ENCODE data around the gene RAB8B. TPM values are rescaled to one million over a fixed set of nuclear protein-coding genes. Genes with fewer than 3 reads are reported as not detected.

RAB8B gene
- total and polyA plus RNA-seq, 4 donors = 3.8 to 26.5 (median 7.6) TPM

GRCh38 chr15:63146684-63147083, 42.7 kb upstream of the RAB8B start:
- Histone ChIP-seq H3K36me3 (ENCODE audit: control insufficient read depth in 4 of 4, insufficient read depth in 3 of 4, low read depth in 1 of 4, low read length in 3 of 4) (peaks cover 0 to 15% (median 7%) of the 10 kb centered on the region in 4 donors), H3K27me3 (ENCODE audit: control insufficient read depth in 4 of 4, insufficient read depth in 4 of 4, low read length in 3 of 4) (no peaks in the 10 kb centered on the region), H3K4me1 (ENCODE audit: control insufficient read depth in 4 of 4, insufficient read depth in 4 of 4, low read length in 3 of 4) (no peaks in the 10 kb centered on the region), H3K9ac (ENCODE audit: low read depth in 1 of 2, low read length in 2 of 2) (no peak overlapping the region), H3K9me3 (ENCODE audit: control insufficient read depth in 4 of 4, low read length in 3 of 4) (no peaks in the 10 kb centered on the region), H3K4me3 (ENCODE audit: low read depth in 1 of 3, low read length in 3 of 3) (no peak overlapping the region), H3K27ac (ENCODE audit: low read depth in 1 of 2, low read length in 2 of 2) (no peak overlapping the region)
- DNase-seq (ENCODE audit: low spot score) = no peak
- TF ChIP-seq TAF1 (conservative IDR thresholded peaks at IDR 0.05) = no peak
- peak in 1 of 2 donors; percentile 6 for TF ChIP-seq RAD21 (IDR thresholded peaks at IDR 0.05)
- no peak for TF ChIP-seq FOXA2 (IDR thresholded peaks at IDR 0.05)
- 84% methylated on average over 3 of the region's 3 CpGs for whole genome bisulfite sequencing

DNA sequence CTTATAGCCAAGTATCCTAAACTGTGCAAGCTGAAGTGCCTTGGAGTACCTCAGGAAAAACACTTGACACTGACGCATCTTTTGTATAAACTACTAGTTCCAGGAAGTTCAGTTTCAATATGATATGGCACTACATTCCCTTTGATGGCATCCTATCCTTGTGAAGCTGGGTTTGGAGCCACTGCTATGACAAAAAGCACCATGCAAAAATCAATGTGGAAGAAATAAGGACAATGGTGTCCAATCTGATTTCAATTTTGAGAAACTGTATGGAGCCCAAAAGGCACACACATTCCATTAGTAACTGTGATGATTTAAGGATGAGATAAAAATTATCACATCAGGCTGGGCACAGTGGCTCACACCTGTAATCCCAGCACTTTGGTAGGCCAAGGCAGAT, 37.7 kb upstream of the RAB8B start:
- TF ChIP-seq SP1 (IDR thresholded peaks at IDR 0.05) (no peak), NR2F2 (IDR thresholded peaks at IDR 0.05) (no peak), HNF4A (conservative IDR thresholded peaks at IDR 0.05) (no peak), TAF1 (conservative IDR thresholded peaks at IDR 0.05) (no peak), RAD21 (IDR thresholded peaks at IDR 0.05) (no peak), FOXA2 (IDR thresholded peaks at IDR 0.05) (no peak), EGR1 (IDR thresholded peaks at IDR 0.05; ENCODE audit: low read depth in 2 of 2) (no peak), YY1 (IDR thresholded peaks at IDR 0.05) (no peak), HNF4G (IDR thresholded peaks at IDR 0.05) (no peak)
- TF ChIP-seq, protein P1, sequence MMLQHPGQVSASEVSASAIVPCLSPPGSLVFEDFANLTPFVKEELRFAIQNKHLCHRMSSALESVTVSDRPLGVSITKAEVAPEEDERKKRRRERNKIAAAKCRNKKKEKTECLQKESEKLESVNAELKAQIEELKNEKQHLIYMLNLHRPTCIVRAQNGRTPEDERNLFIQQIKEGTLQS (IDR thresholded peaks at IDR 0.05) = no peak
- TF ChIP-seq, protein P2, sequence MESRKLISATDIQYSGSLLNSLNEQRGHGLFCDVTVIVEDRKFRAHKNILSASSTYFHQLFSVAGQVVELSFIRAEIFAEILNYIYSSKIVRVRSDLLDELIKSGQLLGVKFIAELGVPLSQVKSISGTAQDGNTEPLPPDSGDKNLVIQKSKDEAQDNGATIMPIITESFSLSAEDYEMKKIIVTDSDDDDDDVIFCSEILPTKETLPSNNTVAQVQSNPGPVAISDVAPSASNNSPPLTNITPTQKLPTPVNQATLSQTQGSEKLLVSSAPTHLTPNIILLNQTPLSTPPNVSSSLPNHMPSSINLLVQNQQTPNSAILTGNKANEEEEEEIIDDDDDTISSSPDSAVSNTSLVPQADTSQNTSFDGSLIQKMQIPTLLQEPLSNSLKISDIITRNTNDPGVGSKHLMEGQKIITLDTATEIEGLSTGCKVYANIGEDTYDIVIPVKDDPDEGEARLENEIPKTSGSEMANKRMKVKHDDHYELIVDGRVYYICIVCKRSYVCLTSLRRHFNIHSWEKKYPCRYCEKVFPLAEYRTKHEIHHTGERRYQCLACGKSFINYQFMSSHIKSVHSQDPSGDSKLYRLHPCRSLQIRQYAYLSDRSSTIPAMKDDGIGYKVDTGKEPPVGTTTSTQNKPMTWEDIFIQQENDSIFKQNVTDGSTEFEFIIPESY (IDR thresholded peaks at IDR 0.05) = no peak
- no peak overlapping the region for H3K4me3 ChIP-seq (ENCODE audit: low read depth in 1 of 3, low read length in 3 of 3)
- peaks cover 6 to 10% (median 7%) of the 10 kb centered on the region in 4 donors for H3K36me3 ChIP-seq (ENCODE audit: control insufficient read depth in 4 of 4, insufficient read depth in 3 of 4, low read depth in 1 of 4, low read length in 3 of 4)
- H3K27ac ChIP-seq (ENCODE audit: low read depth in 1 of 2, low read length in 2 of 2) = no peak overlapping the region
- H3K9ac ChIP-seq (ENCODE audit: low read depth in 1 of 2, low read length in 2 of 2) = no peak overlapping the region
- no peaks in the 10 kb centered on the region for H3K27me3 ChIP-seq (ENCODE audit: control insufficient read depth in 4 of 4, insufficient read depth in 4 of 4, low read length in 3 of 4)
- peaks cover 0 to 9% (median 0%) of the 10 kb centered on the region in 4 donors for H3K4me1 ChIP-seq (ENCODE audit: control insufficient read depth in 4 of 4, insufficient read depth in 4 of 4, low read length in 3 of 4)
- DNase-seq (ENCODE audit: low spot score) = no peak
- H3K9me3 ChIP-seq (ENCODE audit: control insufficient read depth in 4 of 4, low read length in 3 of 4) = no peaks in the 10 kb centered on the region
- 96% methylated on average over 1 of the region's 1 CpG for WGBS

DNA sequence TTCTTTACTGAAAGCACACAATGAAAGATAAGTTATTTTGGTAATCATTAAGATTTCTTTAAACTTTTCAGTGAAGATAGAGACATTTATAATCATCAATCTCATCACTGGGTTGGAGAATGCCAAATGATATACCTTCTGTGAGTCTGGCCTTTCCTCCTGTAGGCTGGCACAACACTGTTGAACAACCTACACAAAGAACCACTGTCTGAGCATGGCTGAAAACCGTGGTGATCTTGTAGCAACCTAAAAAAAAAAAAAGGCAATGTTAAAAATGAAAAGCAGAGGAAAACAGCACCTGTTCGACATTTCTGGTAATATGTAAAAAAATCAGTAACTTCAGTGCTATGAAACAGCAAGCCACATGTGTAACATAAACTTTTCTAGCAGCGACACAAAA, 33.9 kb upstream of the RAB8B start:
- Histone ChIP-seq H3K4me1 (ENCODE audit: control insufficient read depth in 4 of 4, insufficient read depth in 4 of 4, low read length in 3 of 4) (peaks cover 0 to 14% (median 2%) of the 10 kb centered on the region in 4 donors), H3K27ac (ENCODE audit: low read depth in 1 of 2, low read length in 2 of 2) (no peak overlapping the region), H3K27me3 (ENCODE audit: control insufficient read depth in 4 of 4, insufficient read depth in 4 of 4, low read length in 3 of 4) (no peaks in the 10 kb centered on the region), H3K36me3 (ENCODE audit: control insufficient read depth in 4 of 4, insufficient read depth in 3 of 4, low read depth in 1 of 4, low read length in 3 of 4) (peaks cover 6 to 10% (median 7%) of the 10 kb centered on the region in 4 donors), H3K9ac (ENCODE audit: low read depth in 1 of 2, low read length in 2 of 2) (no peak overlapping the region), H3K9me3 (ENCODE audit: control insufficient read depth in 4 of 4, low read length in 3 of 4) (no peaks in the 10 kb centered on the region), H3K4me3 (ENCODE audit: low read depth in 1 of 3, low read length in 3 of 3) (no peak overlapping the region)
- DNase-seq (ENCODE audit: low spot score) = no peak
- TF ChIP-seq CTCF (IDR thresholded peaks at IDR 0.05; ENCODE audit: low read depth, low read length, missing input control) = no peak
- TF ChIP-seq, protein P3, sequence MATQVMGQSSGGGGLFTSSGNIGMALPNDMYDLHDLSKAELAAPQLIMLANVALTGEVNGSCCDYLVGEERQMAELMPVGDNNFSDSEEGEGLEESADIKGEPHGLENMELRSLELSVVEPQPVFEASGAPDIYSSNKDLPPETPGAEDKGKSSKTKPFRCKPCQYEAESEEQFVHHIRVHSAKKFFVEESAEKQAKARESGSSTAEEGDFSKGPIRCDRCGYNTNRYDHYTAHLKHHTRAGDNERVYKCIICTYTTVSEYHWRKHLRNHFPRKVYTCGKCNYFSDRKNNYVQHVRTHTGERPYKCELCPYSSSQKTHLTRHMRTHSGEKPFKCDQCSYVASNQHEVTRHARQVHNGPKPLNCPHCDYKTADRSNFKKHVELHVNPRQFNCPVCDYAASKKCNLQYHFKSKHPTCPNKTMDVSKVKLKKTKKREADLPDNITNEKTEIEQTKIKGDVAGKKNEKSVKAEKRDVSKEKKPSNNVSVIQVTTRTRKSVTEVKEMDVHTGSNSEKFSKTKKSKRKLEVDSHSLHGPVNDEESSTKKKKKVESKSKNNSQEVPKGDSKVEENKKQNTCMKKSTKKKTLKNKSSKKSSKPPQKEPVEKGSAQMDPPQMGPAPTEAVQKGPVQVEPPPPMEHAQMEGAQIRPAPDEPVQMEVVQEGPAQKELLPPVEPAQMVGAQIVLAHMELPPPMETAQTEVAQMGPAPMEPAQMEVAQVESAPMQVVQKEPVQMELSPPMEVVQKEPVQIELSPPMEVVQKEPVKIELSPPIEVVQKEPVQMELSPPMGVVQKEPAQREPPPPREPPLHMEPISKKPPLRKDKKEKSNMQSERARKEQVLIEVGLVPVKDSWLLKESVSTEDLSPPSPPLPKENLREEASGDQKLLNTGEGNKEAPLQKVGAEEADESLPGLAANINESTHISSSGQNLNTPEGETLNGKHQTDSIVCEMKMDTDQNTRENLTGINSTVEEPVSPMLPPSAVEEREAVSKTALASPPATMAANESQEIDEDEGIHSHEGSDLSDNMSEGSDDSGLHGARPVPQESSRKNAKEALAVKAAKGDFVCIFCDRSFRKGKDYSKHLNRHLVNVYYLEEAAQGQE (IDR thresholded peaks at IDR 0.05) = no peak
- no peak for TF ChIP-seq SP1 (IDR thresholded peaks at IDR 0.05)
- no peak for TF ChIP-seq FOXA1 (IDR thresholded peaks at IDR 0.05)
- TF ChIP-seq GABPA (IDR thresholded peaks at IDR 0.05 in 1 of 2, conservative IDR thresholded peaks at IDR 0.05 in 1 of 2) = no peak
- TF ChIP-seq, protein P2 (IDR thresholded peaks at IDR 0.05) = no peak
- TF ChIP-seq MAX (IDR thresholded peaks at IDR 0.05) = no peak
- TF ChIP-seq FOXA2 (IDR thresholded peaks at IDR 0.05) = no peak
- WGBS = 77% methylated on average over 3 of the region's 3 CpGs
